Measurements from ENCODE around the gene VAMP3. TPM values are rescaled to one million over a fixed set of nuclear protein-coding genes. Genes with fewer than 3 reads are reported as not detected.

VAMP3 gene
- total RNA-seq, 1 donor from 2014 or later = 135 TPM

- DNase-seq (no peak), ATAC-seq (no peak)
- peaks cover 18% of the 10 kb centered on the region for H3K4me1 ChIP-seq
- H3K27ac ChIP-seq = no peak overlapping the region
- TF ChIP-seq CTCF (IDR thresholded peaks at IDR 0.05) = no peak
- H3K4me3 ChIP-seq = no peak overlapping the region
- intact Hi-C loops (cut with DNase I) = no loop called here
- H3K27me3 ChIP-seq (ENCODE audit: low read depth) = no peaks in the 10 kb centered on the region
- no peaks in the 10 kb centered on the region for H3K9me3 ChIP-seq
- H3K36me3 ChIP-seq = no peaks in the 10 kb centered on the region
Observed at GRCh38 chr1:7753641-7754040, 17.5 kb upstream of the VAMP3 start.

- Histone ChIP-seq H3K36me3 (no peaks in the 10 kb centered on the region), H3K4me3 (no peak overlapping the region), H3K4me1 (peaks cover 18% of the 10 kb centered on the region), H3K27me3 (ENCODE audit: low read depth) (no peaks in the 10 kb centered on the region), H3K27ac (no peak overlapping the region), H3K9me3 (no peaks in the 10 kb centered on the region)
- TF ChIP-seq CTCF (IDR thresholded peaks at IDR 0.05) = no peak
- no peak for DNase-seq
- intact Hi-C loops (cut with DNase I) = no loop called here
- no peak for ATAC-seq
Observed at GRCh38 chr1:7754234-7754633, 16.9 kb upstream of the VAMP3 start.

GRCh38 chr1:7755448-7755847, 15.6 kb upstream of the VAMP3 start:
- H3K27ac ChIP-seq = no peak overlapping the region
- intact Hi-C loops (cut with DNase I) = no loop called here
- H3K4me1 ChIP-seq = peaks cover 18% of the 10 kb centered on the region
- H3K36me3 ChIP-seq = no peaks in the 10 kb centered on the region
- H3K4me3 ChIP-seq = no peak overlapping the region
- TF ChIP-seq CTCF (IDR thresholded peaks at IDR 0.05) = no peak
- no peaks in the 10 kb centered on the region for H3K27me3 ChIP-seq (ENCODE audit: low read depth)
- ATAC-seq = no peak
- DNase-seq = no peak
- no peaks in the 10 kb centered on the region for H3K9me3 ChIP-seq

- Histone ChIP-seq H3K4me1 (no peaks in the 10 kb centered on the region), H3K27ac (peak overlapping the region; percentile 53), H3K9me3 (no peaks in the 10 kb centered on the region), H3K36me3 (no peaks in the 10 kb centered on the region), H3K4me3 (no peak overlapping the region), H3K27me3 (ENCODE audit: low read depth) (no peaks in the 10 kb centered on the region)
- DNase-seq (no peak), ATAC-seq (no peak)
- intact Hi-C loops (cut with DNase I) = no loop called here
- no peak for TF ChIP-seq CTCF (IDR thresholded peaks at IDR 0.05)
Observed at GRCh38 chr1:7760245-7760644, 10.9 kb upstream of the VAMP3 start.

- H3K4me3 ChIP-seq = no peak overlapping the region
- DNase-seq = no peak
- ATAC-seq = no peak
- no peaks in the 10 kb centered on the region for H3K27me3 ChIP-seq (ENCODE audit: low read depth)
- no peaks in the 10 kb centered on the region for H3K36me3 ChIP-seq
- H3K27ac ChIP-seq = peak overlapping the region; percentile 53
- intact Hi-C loops (cut with DNase I) = no loop called here
- no peak for TF ChIP-seq CTCF (IDR thresholded peaks at IDR 0.05)
- no peaks in the 10 kb centered on the region for H3K9me3 ChIP-seq
- H3K4me1 ChIP-seq = no peaks in the 10 kb centered on the region
Observed at GRCh38 chr1:7761103-7761502, 10.0 kb upstream of the VAMP3 start.

GRCh38 chr1:7767176-7767575, 3.9 kb upstream of the VAMP3 start:
- no peaks in the 10 kb centered on the region for H3K9me3 ChIP-seq
- intact Hi-C loops (cut with DNase I) = no loop called here
- peaks cover 9% of the 10 kb centered on the region for H3K4me1 ChIP-seq
- H3K4me3 ChIP-seq = no peak overlapping the region
- no peak overlapping the region for H3K27ac ChIP-seq
- ATAC-seq (no peak), DNase-seq (no peak)
- no peak for TF ChIP-seq CTCF (IDR thresholded peaks at IDR 0.05)
- H3K36me3 ChIP-seq = no peaks in the 10 kb centered on the region
- H3K27me3 ChIP-seq (ENCODE audit: low read depth) = no peaks in the 10 kb centered on the region
